Raji (cell line): Measurements from ENCODE around the gene MSRB1.

Source experiments
- POLR2A ChIP-seq: IDR thresholded peaks from 2 replicates; pipeline ENCODE4 v1.6.1; 2011; ENCODE audit warnings: low read depth, low read length, control low read depth; ENCODE audit not compliant: insufficient read depth

MSRB1 gene

GRCh38 chr16:1971796-1972489 is 28.9 kb upstream of the MSRB1 start, which contains the start of gene TBL3:
Gene TBL3, plus strand, starts transcription at chr16:1972053. Its CDS starts 112 bp downstream, at chr16:1972165.
- TF ChIP-seq POLR2A, result peak; percentile 93

- TF ChIP-seq POLR2A, result no peak
Observed at GRCh38 chr16:1968146-1968953, 25.4 kb upstream of the MSRB1 start.

GRCh38 chr16:1966460-1966859 is 23.5 kb upstream of the MSRB1 start, which contains the start of gene RNF151:
Gene RNF151, plus strand, starts transcription at chr16:1966856. Its CDS starts 26 bp downstream, at chr16:1966882.
- TF ChIP-seq POLR2A, result no peak

- TF ChIP-seq POLR2A, result 0 out of 2 replicates have a peak, but pooled peaks have one; percentile 9
Observed at GRCh38 chr16:1965396-1966001, 22.5 kb upstream of the MSRB1 start.

- peak; percentile 99 for TF ChIP-seq POLR2A
Observed at GRCh38 chr16:1964506-1965395, 21.8 kb upstream of the MSRB1 start, which contains the start of gene RPS2. Gene RPS2, minus strand, starts transcription at chr16:1964826. Its CDS starts 201 bp downstream, at chr16:1964625.

- 0 out of 2 replicates have a peak, but pooled peaks have one; percentile 11 for TF ChIP-seq POLR2A
Observed at GRCh38 chr16:1963806-1964505, 21.0 kb upstream of the MSRB1 start.

DNA sequence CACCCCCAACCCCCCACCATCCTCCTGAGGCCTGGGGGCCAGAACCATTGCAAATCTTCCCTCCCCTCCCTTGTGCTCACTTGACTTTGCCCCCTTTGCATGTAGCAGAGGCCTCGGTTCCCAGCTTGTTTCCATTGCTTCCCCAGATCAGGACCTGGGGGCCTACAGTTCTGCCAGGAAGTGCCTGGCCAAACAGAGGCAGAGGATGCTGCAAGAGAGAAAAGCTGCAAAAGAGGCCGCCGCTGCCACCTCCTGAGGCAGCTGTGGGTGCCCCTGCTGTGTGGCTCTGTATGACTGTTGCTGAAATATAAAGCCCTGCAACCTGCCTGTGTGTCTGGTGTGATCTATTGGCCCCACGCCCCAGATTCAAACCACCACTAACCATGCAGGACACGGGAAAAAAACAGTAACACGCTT is 18.7 kb upstream of the MSRB1 start:
- TF ChIP-seq POLR2A, result no peak

- peak; percentile 82 for TF ChIP-seq POLR2A
Observed at GRCh38 chr16:1960665-1961630, 17.9 kb upstream of the MSRB1 start.

- TF ChIP-seq POLR2A, result peak; percentile 95
Observed at GRCh38 chr16:1959269-1960039, 16.5 kb upstream of the MSRB1 start, which contains the start of gene NDUFB10. Gene NDUFB10, plus strand, starts transcription at chr16:1959538. Its CDS starts 87 bp downstream, at chr16:1959625.

- TF ChIP-seq POLR2A, result no peak
Observed at GRCh38 chr16:1958715-1959268, 15.8 kb upstream of the MSRB1 start.

DNA sequence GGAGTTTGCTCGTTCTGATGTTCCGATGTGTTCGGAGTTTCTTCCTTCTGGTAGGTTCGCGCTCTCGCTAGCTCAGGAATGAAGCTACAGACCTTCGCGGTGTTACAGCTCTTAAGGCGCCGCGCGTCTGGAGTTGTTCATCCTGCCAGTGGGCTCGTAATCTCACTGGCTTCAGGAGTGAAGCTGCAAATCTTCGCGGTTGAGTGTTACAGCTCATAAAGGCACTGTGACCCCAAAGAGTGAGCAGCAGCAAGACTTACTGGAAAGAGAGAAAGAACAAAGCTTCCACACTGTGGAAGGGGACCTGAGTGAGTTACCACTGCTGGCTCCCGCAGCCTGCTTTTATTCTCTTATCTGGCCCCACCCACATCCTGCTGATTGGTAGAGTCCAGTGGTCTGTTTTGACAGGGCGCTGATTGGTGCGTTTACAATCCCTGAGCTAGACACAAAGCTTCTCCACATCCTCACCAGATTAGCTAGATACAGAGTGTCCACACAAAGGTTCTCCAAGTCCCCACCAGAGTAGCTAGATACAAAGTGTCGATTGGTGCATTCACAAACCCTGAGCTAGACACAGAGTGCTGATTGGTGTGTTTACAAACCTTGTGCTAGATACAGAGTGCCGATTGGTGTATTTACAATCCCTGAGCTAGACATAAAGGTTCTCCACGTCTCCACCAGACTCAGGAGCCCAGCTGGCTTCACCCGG is 14.6 kb upstream of the MSRB1 start:
- TF ChIP-seq POLR2A, result peak; percentile 50

DNA sequence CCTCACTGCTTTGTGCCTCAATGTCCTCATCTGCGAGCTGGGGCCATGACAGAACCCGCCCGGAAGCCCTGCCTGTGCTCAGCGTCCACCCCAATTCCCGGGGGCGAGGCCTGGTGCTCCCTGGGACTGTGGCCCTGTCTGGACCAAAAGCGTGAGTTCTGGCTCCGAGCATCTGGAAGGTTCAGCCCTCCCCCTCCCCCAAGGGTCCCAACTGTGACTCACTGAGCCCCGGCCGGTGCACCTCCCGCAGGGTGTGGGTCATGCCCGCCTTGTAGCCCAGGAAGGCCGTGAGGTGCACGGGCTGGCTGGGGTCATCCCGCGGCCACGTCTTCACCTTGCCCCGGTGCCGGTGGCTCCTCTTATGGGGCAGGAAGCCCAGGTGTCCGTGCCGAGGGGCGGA is 10.7 kb upstream of the MSRB1 start:
- TF ChIP-seq POLR2A, result no peak
